SK-N-SH treated with all-trans-retinoic acid at 6 μM for 48 hours (cell line): Measurements from ENCODE around the gene SHISA4.
"Not testable (repeated sequence)": the region's sequence is repeated elsewhere in the genome, so short reads cannot be mapped to it uniquely, and the experiment has no call there.

Experiments used
- ATAC-seq: fragments of 200-7000 bp; cut with Tn5 transposase; 3 replicates; pipeline ENCODE4 v1.9.1; 2020; ENCODE audit warnings: mild to moderate bottlenecking, moderate library complexity
- ARNTL ChIP-seq: fragments of 450-650 bp; formaldehyde crosslinking; IDR thresholded peaks from 2 replicates; pipeline ENCODE4 v1.5.0; 2020; ENCODE audit warnings: low read depth, mild to moderate bottlenecking, moderate library complexity, borderline replicate concordance
- BACH2 ChIP-seq: fragments of 250-450 bp; sonication (Bioruptor Pico); IDR thresholded peaks from 2 replicates; pipeline ENCODE4 v1.9.0; 2021; ENCODE audit warnings: mild to moderate bottlenecking, borderline replicate concordance
- CREB5 ChIP-seq: fragments of 250-450 bp; sonication (Bioruptor Pico); IDR thresholded peaks from 2 replicates; pipeline ENCODE4 v1.5.1; 2020; ENCODE audit warnings: low read depth, mild to moderate bottlenecking, moderate library complexity
- CSDC2 ChIP-seq: fragments of 250-450 bp; sonication (Bioruptor Pico); IDR thresholded peaks from 2 replicates; pipeline ENCODE4 v1.5.0; 2020; ENCODE audit warnings: mild to moderate bottlenecking, moderate library complexity
- CSRNP3 ChIP-seq: fragments of 250-450 bp; sonication (Bioruptor Pico); IDR thresholded peaks from 2 replicates; pipeline ENCODE4 v1.5.1; 2021; ENCODE audit warnings: mild to moderate bottlenecking, moderate library complexity
- GLIS3 ChIP-seq: fragments of 250-450 bp; sonication (Bioruptor Pico); IDR thresholded peaks from 2 replicates; pipeline ENCODE4 v1.5.0; 2020; ENCODE audit warnings: mild to moderate bottlenecking, moderate library complexity
- ISL1 ChIP-seq: fragments of 250-450 bp; sonication (Bioruptor Pico); IDR thresholded peaks from 2 replicates; pipeline ENCODE4 v2.1.2; 2022; ENCODE audit warnings: mild to moderate bottlenecking, moderate library complexity
- PATZ1 ChIP-seq: fragments of 250-450 bp; sonication (Bioruptor Pico); IDR thresholded peaks from 2 replicates; pipeline ENCODE4 v1.8.0; 2020; ENCODE audit warnings: mild to moderate bottlenecking, moderate library complexity, borderline replicate concordance
- POU6F1 ChIP-seq: fragments of 250-450 bp; sonication (Bioruptor Pico); IDR thresholded peaks from 2 replicates; pipeline ENCODE4 v1.8.0; 2021; ENCODE audit warnings: low read depth, mild to moderate bottlenecking, moderate library complexity, borderline replicate concordance
- PPARA ChIP-seq: fragments of 250-450 bp; sonication (Bioruptor Pico); IDR thresholded peaks from 2 replicates; pipeline ENCODE4 v1.5.0; 2020; ENCODE audit warnings: mild to moderate bottlenecking, borderline replicate concordance
- RARB ChIP-seq: fragments of 250-450 bp; sonication (Bioruptor Pico); IDR thresholded peaks from 2 replicates; pipeline ENCODE4 v1.8.0; 2021; ENCODE audit warnings: mild to moderate bottlenecking, moderate library complexity
- SNAI2 ChIP-seq: fragments of 250-450 bp; sonication (Bioruptor Pico); IDR thresholded peaks from 2 replicates; pipeline ENCODE4 v1.5.0; 2020; ENCODE audit warnings: mild to moderate bottlenecking, moderate library complexity
- TCF4 ChIP-seq: fragments of 250-450 bp; sonication (Bioruptor Pico); IDR thresholded peaks from 2 replicates; pipeline ENCODE4 v1.8.0; 2021; ENCODE audit warnings: mild to moderate bottlenecking, moderate library complexity, borderline replicate concordance
- TSHZ2 ChIP-seq: fragments of 250-450 bp; sonication (Bioruptor Pico); IDR thresholded peaks from 2 replicates; pipeline ENCODE4 v1.5.0; 2020; ENCODE audit warnings: mild to moderate bottlenecking, moderate library complexity
- ZC3H10 ChIP-seq: fragments of 250-450 bp; sonication (Bioruptor Pico); IDR thresholded peaks from 2 replicates; pipeline ENCODE4 v1.5.1; 2021; ENCODE audit warnings: mild to moderate bottlenecking, moderate library complexity
- ZFP3 ChIP-seq: fragments of 250-450 bp; sonication (Bioruptor Pico); IDR thresholded peaks from 2 replicates; pipeline ENCODE4 v1.5.0; 2020; ENCODE audit warnings: mild to moderate bottlenecking, moderate library complexity
- ZFP30 ChIP-seq: fragments of 450-650 bp; formaldehyde crosslinking; IDR thresholded peaks from 2 replicates; pipeline ENCODE4 v1.5.0; 2022; ENCODE audit warnings: mild to moderate bottlenecking, moderate library complexity
- ZNF565 ChIP-seq: fragments of 450-650 bp; formaldehyde crosslinking; conservative IDR thresholded peaks from 2 replicates; pipeline ENCODE4 v1.5.0; 2020; ENCODE audit warnings: low read depth, mild to moderate bottlenecking, moderate library complexity
- ZNF70 ChIP-seq: fragments of 450-650 bp; formaldehyde crosslinking; IDR thresholded peaks from 2 replicates; pipeline ENCODE4 v1.5.0; 2020; ENCODE audit warnings: mild to moderate bottlenecking, moderate library complexity
- ZNF8 ChIP-seq: fragments of 450-650 bp; formaldehyde crosslinking; IDR thresholded peaks from 2 replicates; pipeline ENCODE4 v1.5.0; 2020; ENCODE audit warnings: mild to moderate bottlenecking, moderate library complexity

The SHISA4 gene

GRCh38 chr1:201888282-201889089 lies at the start of gene SHISA4:
SHISA4 (plus strand) TSS chr1:201888898; CDS start chr1:201888995, 97 bp downstream.
- no peak for TF ChIP-seq ZNF70
- no peak for TF ChIP-seq TSHZ2 (CRISPR knock-in tag)
- TF ChIP-seq ARNTL = no peak
- TF ChIP-seq ZFP3 (CRISPR knock-in tag) = peak; percentile 73
- peak; percentile 65; the same call in 1 of the 2 replicates for TF ChIP-seq PATZ1
- TF ChIP-seq CSRNP3 (CRISPR knock-in tag) = no peak
- TF ChIP-seq, all 23 proteins: peak for 2
- peak; percentile 93 for ATAC-seq

GRCh38 chr1:201839089-201839488 lies 49.6 kb upstream of the SHISA4 start:
- ATAC-seq = not testable (repeated sequence)

- ATAC-seq = no peak
- TF ChIP-seq ZNF8 (CRISPR knock-in tag) = no peak
- no peak for TF ChIP-seq CSDC2 (CRISPR knock-in tag)
- TF ChIP-seq ARNTL = no peak
- TF ChIP-seq ZFP30 (CRISPR knock-in tag) = no peak
- no peak for TF ChIP-seq BACH2 (CRISPR knock-in tag)
- no peak for TF ChIP-seq ZNF565 (CRISPR knock-in tag)
- no peak for TF ChIP-seq CSRNP3 (CRISPR knock-in tag)
- TF ChIP-seq RARB (CRISPR knock-in tag) = no peak
- no peak for TF ChIP-seq GLIS3 (CRISPR knock-in tag)
- no peak for TF ChIP-seq PPARA (CRISPR knock-in tag)
- TF ChIP-seq SNAI2 (CRISPR knock-in tag) = no peak
- no peak for TF ChIP-seq ISL1 (CRISPR knock-in tag)
- TF ChIP-seq POU6F1 (CRISPR knock-in tag) = no peak
- TF ChIP-seq ZFP3 (CRISPR knock-in tag) = no peak
- TF ChIP-seq CREB5 (CRISPR knock-in tag) = no peak
- no peak for TF ChIP-seq TCF4 (CRISPR knock-in tag)
- no peak for TF ChIP-seq PATZ1
- no peak for TF ChIP-seq TSHZ2 (CRISPR knock-in tag)
- no peak for TF ChIP-seq ZC3H10 (CRISPR knock-in tag)
Observed at GRCh38 chr1:201840055-201840454, 48.6 kb upstream of the SHISA4 start.
